OCI-LY1 (cell line): ENCODE results near the gene ARHGAP6.
A peak's percentile ranks its signal among the peaks of the same experiment; 100 is the strongest.

Experiments
- EZH2 ChIP-seq: fragments of 200-600 bp; sonication (generic), shearing (Covaris generic); IDR thresholded peaks from 2 replicates; pipeline ENCODE4 v1.8.0; 2017; ENCODE audit warnings: borderline replicate concordance, mixed run types, mild to moderate bottlenecking, antibody characterized with exemption, low read length, moderate library complexity, mixed read lengths
- TF ChIP-seq, protein P1 (sequence below): fragments of 200-600 bp; sonication (generic), shearing (Covaris generic); IDR thresholded peaks from 2 replicates; pipeline ENCODE4 v1.5.1; 2017; ENCODE audit warnings: mild to moderate bottlenecking, antibody characterized with exemption, low read length, moderate library complexity, mixed read lengths

GRCh38 chrX:11558972-11559371, 106.7 kb downstream of the ARHGAP6 start:
- TF ChIP-seq, protein P1, sequence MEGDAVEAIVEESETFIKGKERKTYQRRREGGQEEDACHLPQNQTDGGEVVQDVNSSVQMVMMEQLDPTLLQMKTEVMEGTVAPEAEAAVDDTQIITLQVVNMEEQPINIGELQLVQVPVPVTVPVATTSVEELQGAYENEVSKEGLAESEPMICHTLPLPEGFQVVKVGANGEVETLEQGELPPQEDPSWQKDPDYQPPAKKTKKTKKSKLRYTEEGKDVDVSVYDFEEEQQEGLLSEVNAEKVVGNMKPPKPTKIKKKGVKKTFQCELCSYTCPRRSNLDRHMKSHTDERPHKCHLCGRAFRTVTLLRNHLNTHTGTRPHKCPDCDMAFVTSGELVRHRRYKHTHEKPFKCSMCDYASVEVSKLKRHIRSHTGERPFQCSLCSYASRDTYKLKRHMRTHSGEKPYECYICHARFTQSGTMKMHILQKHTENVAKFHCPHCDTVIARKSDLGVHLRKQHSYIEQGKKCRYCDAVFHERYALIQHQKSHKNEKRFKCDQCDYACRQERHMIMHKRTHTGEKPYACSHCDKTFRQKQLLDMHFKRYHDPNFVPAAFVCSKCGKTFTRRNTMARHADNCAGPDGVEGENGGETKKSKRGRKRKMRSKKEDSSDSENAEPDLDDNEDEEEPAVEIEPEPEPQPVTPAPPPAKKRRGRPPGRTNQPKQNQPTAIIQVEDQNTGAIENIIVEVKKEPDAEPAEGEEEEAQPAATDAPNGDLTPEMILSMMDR: peak; percentile 54
- no peak for TF ChIP-seq EZH2
